Mesenteric fat pad (tissue), 1 donor: ENCODE measurements around the gene RSAD1. TPM values are rescaled to one million over a fixed set of nuclear protein-coding genes. Genes with fewer than 3 reads are reported as not detected.

ENCODE experiments used
- DNase-seq: peaks from one replicate; pipeline ENCODE4 v3.0.0-alpha.2; 2020; ENCODE audit warnings: low spot score
- total RNA-seq: library from RNA; stranded (reverse); fragmentation: NEBNext Ultra II Directional; extraction: Animal tissue kit (Norgen Biotek cat#: 25700); gene quantifications from one replicate; pipeline ENCODE4 v1.2.1, GENCODE V29; 2021
- donor health status: DM: yes; HTN: yes; CAD: no.

The RSAD1 gene
- total RNA-seq, 1 donor from 2014 or later = 35.1 TPM

- DNase-seq = no peak
Measured at GRCh38 chr17:50457621-50458020, 21.0 kb upstream of the RSAD1 start.

- DNase-seq = no peak
Measured at GRCh38 chr17:50458270-50458669, 20.4 kb upstream of the RSAD1 start.

GRCh38 chr17:50458701-50459676 is 19.7 kb upstream of the RSAD1 start:
- no peak for DNase-seq

DNA sequence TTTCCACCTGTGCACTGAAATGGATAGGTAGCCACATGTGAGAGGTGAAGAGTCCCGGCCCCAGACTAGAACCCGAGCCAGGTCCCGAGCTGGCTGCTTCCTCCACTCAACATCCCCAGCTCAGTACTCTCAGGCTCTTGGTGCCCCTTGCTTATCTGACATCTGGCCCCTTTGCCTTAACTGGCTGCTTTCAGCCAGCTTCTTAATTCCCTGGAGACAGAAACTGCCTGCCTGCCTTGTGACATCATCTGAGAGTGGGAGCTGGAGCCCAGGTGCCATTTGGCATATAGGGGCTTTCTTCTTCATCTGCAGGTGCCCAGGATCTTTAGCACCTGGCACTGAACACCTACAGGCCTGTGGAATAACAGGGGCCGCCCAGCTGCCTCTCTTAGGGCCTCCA is 18.9 kb upstream of the RSAD1 start:
- DNase-seq = no peak

DNA sequence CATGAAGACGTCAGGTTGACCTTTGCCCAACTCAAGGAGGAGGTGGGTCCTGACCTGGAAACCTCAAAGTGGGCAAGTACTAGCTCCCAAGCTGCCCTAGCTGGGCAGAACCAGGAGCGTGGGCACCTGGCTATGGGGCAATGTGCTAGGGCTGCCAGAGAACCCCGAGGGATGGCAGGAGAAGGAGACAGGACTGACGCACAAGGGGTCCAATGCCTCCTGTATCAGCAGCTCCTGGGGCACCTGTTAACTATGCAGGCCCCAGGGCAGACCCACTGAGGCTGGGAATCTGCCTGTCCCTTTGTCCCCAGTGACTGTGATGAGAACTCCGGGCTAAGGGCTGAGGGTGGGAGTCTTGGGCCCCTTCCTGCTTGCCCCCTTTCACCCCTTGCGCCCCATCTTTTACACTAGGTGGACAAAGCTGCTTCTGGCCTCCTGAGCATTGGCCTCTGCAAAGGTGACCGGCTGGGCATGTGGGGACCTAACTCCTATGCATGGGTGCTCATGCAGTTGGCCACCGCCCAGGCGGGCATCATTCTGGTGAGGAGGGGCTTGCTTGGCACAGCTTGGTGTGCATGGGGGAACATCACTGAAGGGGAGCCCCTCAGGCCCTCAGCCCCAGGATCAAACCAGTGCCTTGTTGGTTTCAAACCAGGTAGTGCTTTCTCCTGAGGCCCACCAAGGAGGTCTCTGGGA is 17.7 kb upstream of the RSAD1 start:
- no peak for DNase-seq

DNA sequence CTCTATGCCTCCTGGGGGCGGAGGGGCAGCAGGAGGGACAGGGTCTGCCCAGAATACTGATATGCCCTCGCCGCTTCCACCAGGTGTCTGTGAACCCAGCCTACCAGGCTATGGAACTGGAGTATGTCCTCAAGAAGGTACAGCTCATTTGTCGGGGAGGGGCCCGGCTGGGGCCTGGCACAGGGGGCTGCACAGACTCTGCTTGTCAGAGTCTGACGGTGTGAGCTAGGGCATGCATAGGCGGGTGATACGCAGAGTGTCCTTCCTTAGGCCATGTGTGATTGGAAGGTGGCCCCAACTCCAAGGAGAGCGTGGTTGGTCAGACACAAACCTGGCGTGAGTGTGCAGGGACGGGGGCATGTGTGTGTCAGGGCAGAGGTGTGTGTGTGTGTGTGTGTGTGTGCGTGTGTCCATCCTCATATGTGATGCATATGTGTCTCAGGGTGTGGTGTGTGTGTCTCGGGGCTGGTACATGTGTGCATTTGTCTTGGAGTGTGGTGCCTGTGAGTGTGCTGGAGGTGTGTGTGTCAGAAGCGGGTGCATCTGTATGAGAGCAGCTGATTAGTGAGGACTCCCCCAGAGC is 17.0 kb upstream of the RSAD1 start:
- no peak for DNase-seq

- DNase-seq = no peak
Measured at GRCh38 chr17:50462446-50462845, 16.2 kb upstream of the RSAD1 start.

- no peak for DNase-seq
Measured at GRCh38 chr17:50464121-50464520, 14.5 kb upstream of the RSAD1 start.

DNA sequence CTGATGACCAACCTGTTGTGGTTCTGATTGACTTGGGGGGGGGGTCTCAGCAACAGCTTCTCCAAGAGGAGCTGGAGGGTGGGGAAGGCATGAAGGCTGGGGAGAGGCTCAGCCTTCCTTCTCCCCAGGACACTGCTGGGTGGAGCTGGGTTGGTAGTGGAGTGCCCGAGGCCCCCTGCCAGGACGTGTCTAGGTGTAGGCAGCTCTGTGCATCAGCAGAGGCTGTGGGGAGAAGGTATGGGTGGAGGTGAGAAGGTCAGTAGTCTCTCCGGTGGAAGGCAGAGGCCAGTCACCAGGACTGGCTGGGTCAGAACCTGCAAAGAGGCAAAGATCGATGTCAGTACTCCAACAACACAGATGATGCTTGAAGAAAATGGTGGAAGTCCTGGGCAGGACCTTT is 13.9 kb upstream of the RSAD1 start:
- DNase-seq = no peak

DNA sequence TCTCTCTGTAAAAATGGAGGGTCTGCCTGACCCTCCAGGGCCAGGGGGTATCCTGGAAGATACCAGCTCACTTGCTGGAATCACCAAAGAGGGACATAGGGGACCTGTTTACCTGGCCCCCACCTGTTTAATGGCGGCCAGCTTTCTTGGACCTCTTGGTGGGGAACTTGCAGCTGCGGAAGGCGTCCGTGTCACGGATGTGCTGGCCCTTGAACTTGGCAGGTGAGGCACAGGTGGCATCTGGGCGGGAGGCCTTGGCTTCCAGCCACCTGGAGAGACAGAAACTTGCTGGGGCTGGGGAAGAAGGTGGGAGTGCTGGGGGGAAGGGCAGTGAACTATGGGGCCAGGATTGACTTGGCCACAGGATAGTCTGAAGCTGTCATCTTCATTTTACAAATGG is 13.5 kb upstream of the RSAD1 start:
- no peak for DNase-seq

DNA sequence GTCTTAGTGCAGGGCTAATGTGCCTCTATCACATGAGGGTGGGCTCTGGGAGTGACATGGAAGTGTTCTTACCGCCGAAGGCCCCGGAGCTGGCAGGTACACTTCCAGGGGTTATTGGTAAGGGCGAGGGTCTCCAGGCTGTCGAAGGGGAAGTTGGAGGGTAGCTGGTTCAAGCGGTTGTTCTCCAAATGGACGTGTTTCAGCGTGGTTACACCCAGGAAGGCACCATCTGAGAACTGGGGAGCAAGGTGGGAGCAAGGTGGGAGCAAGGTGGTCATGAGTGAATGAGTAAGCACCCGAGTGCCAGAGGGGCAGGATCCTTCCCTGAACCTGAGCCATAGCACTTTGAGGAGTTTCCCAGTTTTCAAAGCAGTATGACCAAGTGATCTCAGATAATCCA is 13.0 kb upstream of the RSAD1 start:
- no peak for DNase-seq

GRCh38 chr17:50466371-50467113 is 12.1 kb upstream of the RSAD1 start:
- DNase-seq = no peak

DNA sequence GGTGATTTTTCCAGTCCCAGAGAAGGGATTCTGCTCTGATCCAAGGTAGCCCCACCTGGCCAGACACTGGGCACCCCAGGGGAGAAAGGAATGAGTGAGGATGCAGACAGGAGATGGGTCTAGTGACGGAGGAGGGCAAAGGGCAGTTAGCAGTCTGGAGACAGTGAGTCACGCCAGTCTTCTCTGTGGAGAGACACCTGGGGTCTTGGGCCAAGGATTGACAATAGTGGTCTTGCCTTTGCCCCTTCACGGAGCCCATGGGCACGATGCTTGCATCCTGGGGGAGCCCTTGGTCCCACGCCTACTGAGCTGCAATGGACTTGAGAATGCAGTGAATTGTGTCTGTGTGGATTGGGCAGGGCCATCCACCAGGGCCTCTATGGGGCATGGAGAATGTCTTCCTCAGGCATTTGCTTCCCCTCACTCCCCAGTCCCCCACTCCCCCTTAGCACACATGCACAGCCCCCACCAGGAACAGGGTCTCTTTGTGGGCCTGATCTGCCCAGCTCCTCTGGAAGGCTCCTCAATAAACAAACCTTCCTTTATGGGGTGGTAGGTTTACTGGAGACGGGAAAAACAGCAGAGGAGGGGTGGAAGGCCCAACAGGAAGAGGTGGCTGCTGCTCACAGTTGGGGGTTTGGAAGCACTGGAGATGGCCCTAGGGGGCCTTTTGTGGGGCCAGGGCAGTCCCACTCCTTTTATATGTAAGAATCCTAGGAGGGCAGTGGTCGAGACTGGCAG is 11.4 kb upstream of the RSAD1 start:
- no peak for DNase-seq

DNA sequence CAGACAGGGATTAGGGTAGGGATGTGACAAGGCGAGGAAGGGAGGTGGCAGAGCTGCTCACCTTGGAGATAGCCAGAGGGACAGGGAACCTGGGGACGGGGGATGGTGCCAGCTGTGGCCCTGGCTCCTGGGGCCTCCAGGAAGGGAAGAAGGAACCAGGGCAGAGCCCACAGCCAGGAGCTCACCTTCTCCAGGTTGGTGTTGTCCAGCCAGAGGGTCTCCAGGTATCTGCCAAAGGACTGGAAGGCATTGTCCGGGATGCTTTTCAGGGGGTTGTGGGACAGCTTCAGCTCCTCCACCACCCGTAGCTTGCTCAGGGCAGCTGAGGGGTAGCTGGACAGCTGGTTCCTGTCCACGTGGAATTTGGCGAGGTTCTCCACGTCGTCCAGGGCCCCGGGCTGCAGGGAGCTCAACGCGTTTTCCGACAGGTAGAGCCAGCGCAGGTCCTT is 10.8 kb upstream of the RSAD1 start:
- DNase-seq = no peak

DNA sequence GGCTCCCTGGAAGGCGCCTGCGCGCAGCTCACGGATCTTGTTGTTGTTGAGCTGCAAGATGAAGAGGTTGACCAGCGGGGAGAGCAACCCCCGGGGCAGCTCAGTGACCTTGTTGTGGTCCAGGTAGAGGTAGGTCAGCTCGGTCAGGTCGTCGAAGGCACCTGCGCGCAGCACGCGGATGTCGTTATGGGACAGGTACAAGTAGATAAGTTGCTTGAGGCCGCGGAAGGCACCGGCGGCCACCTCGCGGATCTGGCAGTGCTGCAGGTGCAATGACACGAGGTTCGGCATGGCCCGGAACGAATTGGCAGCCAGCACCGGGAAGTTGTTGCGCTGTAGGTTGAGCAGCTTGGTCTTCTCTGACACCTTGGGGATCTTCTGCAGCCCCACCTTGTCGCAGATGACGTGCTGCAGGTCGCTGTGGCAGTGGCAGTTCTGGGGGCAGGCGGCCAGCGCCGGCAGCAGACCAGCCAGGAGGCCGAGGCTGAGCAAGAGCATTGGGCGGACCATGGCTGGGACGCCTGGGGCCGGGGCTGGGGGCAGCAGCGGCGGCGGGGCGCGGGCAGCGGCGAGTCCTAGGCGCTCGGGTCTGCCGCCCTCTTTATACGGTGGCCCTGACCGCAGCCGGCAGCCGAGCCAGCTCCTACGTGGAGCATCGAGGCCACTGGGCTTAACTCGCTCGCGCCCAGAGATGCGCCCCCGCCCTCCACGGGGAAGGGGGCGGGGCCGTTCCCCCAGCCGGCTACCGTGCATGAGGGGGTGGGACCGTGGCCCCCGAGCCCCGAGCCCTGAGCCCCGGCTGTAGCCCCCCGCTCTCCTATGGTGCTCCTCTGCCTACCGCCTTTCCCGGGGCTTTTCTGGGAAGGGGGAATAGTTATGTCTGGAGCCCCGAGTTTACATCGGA is 10.1 kb upstream of the RSAD1 start, which contains the start of gene CHAD:
CHAD (minus strand) TSS at position 577 of the 904 bp plus-strand sequence; CDS start at position 510, 67 bp downstream.
- DNase-seq = no peak

GRCh38 chr17:50469208-50469605 is 9.5 kb upstream of the RSAD1 start:
- no peak for DNase-seq

GRCh38 chr17:50469671-50470305 is 8.9 kb upstream of the RSAD1 start:
- DNase-seq = no peak

GRCh38 chr17:50470426-50470825 is 8.2 kb upstream of the RSAD1 start:
- DNase-seq = no peak
